GM08714 (cell line): ENCODE data around the gene HES5.
"Not testable (repeated sequence)": the region's sequence is repeated elsewhere in the genome, so short reads cannot be mapped to it uniquely, and the experiment has no call there.

Experiments used
- H3K4me3 ChIP-seq: fragments of 200-500 bp; sonication (Bioruptor generic); 2 replicates; pipeline ENCODE4 v1.5.1; 2014; ENCODE audit warnings: mild to moderate bottlenecking, low read length, inconsistent platforms
- ZNF274 ChIP-seq: IDR thresholded peaks from 2 replicates; pipeline ENCODE4 v1.6.1; 2012; ENCODE audit warnings: mild to moderate bottlenecking, low read depth, low read length

The HES5 gene

GRCh38 chr1:2529784-2530512 lies at the start of gene HES5:
Gene HES5, minus strand, starts transcription at chr1:2530263. Its CDS starts 99 bp downstream, at chr1:2530164.
- H3K4me3 ChIP-seq = peak within 1 kb of the TSS; percentile 9; the same call in 1 of the 2 replicates
- TF ChIP-seq ZNF274 = no peak

GRCh38 chr1:2578758-2579118 lies 48.7 kb upstream of the HES5 start:
- no peak overlapping the region; the same call in 1 of the 2 replicates for H3K4me3 ChIP-seq
- no peak for TF ChIP-seq ZNF274

- H3K4me3 ChIP-seq = peak overlapping the region; percentile 37; the same call in 1 of the 2 replicates
These were observed 47.6 kb upstream of the HES5 start for GRCh38 chr1:2577565-2578075.

GRCh38 chr1:2575801-2576663 lies 46.0 kb upstream of the HES5 start:
- no peak for TF ChIP-seq ZNF274
- H3K4me3 ChIP-seq = peak overlapping the region; percentile 1; the same call in 1 of the 2 replicates

GRCh38 chr1:2574350-2574749 lies 44.3 kb upstream of the HES5 start:
- no peak overlapping the region for H3K4me3 ChIP-seq
- TF ChIP-seq ZNF274 = no peak

GRCh38 chr1:2573250-2573920 lies 43.3 kb upstream of the HES5 start:
- no peak overlapping the region for H3K4me3 ChIP-seq
- no peak for TF ChIP-seq ZNF274

- H3K4me3 ChIP-seq = no peak overlapping the region
- no peak for TF ChIP-seq ZNF274
These were observed 41.3 kb upstream of the HES5 start for GRCh38 chr1:2571348-2571747.

GRCh38 chr1:2570332-2570731 lies 40.3 kb upstream of the HES5 start:
- no peak for TF ChIP-seq ZNF274

GRCh38 chr1:2569703-2570102 lies 39.6 kb upstream of the HES5 start:
- not testable (repeated sequence) for H3K4me3 ChIP-seq

More at GRCh38 chr1:2570332-2570731, 40.3 kb upstream of the HES5 start:
- H3K4me3 ChIP-seq = no peak overlapping the region

- H3K4me3 ChIP-seq = no peak overlapping the region
- TF ChIP-seq ZNF274 = no peak
These were observed 39.0 kb upstream of the HES5 start for GRCh38 chr1:2569060-2569459.

- not testable (repeated sequence) for H3K4me3 ChIP-seq
These were observed 38.2 kb upstream of the HES5 start for GRCh38 chr1:2568187-2568816.

- TF ChIP-seq ZNF274 = no peak
- no peak overlapping the region for H3K4me3 ChIP-seq
These were observed 37.1 kb upstream of the HES5 start for GRCh38 chr1:2567083-2567679.

GRCh38 chr1:2566101-2567045 lies 36.3 kb upstream of the HES5 start:
- H3K4me3 ChIP-seq = no peak overlapping the region
- no peak for TF ChIP-seq ZNF274
